ENCODE measurements around the gene KIF20B. TPM values are rescaled to one million over a fixed set of nuclear protein-coding genes. Genes with fewer than 3 reads are reported as not detected.

KIF20B gene
- total and polyA plus RNA-seq, 2 of the 8 experiments (the other 6 are each of a cell fraction or from before 2014, with no cell fraction given): 4.5 to 72.0 TPM

DNA sequence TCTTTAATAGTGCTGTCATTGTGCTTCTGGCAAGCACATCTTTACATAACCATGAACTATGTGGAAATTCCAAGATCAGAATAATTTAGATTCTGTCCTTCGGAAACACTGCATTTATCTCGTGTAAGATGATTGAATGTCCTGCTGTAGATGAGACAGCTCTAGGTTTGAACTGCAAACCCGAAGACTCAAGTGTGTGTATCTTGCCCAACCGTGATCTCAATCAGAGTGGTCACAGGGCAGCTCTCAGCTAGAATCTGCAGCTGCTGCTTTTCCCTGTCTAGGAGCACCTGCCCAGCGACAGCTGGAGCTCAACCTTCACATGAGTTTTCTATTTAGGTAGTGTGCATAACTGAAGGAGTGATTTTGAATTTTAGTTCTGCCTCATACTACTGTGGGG is 17.5 kb upstream of the KIF20B start:
- no peaks in the 10 kb centered on the region for H3K23me2 ChIP-seq (ENCODE audit: low read depth, low read length)
- H3K79me2 ChIP-seq (ENCODE audit: control insufficient read depth in 1 of 2, insufficient read depth in 2 of 2, low read length in 2 of 2): no peaks in the 10 kb centered on the region
- H3K4ac ChIP-seq (replicated peaks; ENCODE audit: insufficient read length, low read depth, low read length): no peak overlapping the region
- no peak overlapping the region for H3K27ac ChIP-seq (ENCODE audit: low read depth, low read length)
- H2BK20ac ChIP-seq (ENCODE audit: low read length): no peak overlapping the region
- no peak overlapping the region for H2AFZ ChIP-seq (ENCODE audit: low read length)
- H4K91ac ChIP-seq (replicated peaks; ENCODE audit: insufficient read length, low read length): no peak overlapping the region
- H4K20me1 ChIP-seq (replicated peaks in 1 of 2; ENCODE audit: control insufficient read depth in 1 of 2, insufficient read depth in 2 of 2, low read length in 2 of 2): no peaks in the 10 kb centered on the region
- no peak overlapping the region for H3K14ac ChIP-seq (ENCODE audit: insufficient read length)
- H3K9me3 ChIP-seq (ENCODE audit: insufficient read depth in 2 of 2, low read depth in 1 of 2, low read length in 1 of 2): no peaks in the 10 kb centered on the region
- no peak overlapping the region for H2BK12ac ChIP-seq (ENCODE audit: low read depth, low read length)
- no peak overlapping the region for H4K5ac ChIP-seq (ENCODE audit: insufficient read length, low read depth, low read length)
- no peak overlapping the region for H2BK15ac ChIP-seq (ENCODE audit: low read length)
- no peaks in the 10 kb centered on the region for H3K27me3 ChIP-seq (replicated peaks in 1 of 4; ENCODE audit: control insufficient read depth in 3 of 4, extremely low read depth in 1 of 4, insufficient read depth in 3 of 4, low read length in 3 of 4)
- ChIA-PET CTCF (ENCODE audit: partially characterized antibody) (interaction anchor here (0.6 to 2.1 kb wide), 5 partner anchors 11 to 217 kb away, joined by 3 to 6 read pairs (median 3); no protein-coding TSS in a partner anchor), POLR2A (ENCODE audit: partially characterized antibody) (interaction anchor here (0.6 to 3.1 kb wide), 3 partner anchors 18 to 296 kb away, joined by 3 to 13 read pairs (median 3); partner anchors contain the start of gene KIF20B)
- FAIRE-seq (no peak), DNase-seq (ENCODE audit: low read depth in 1 of 2, low spot score in 2 of 2) (no peak)
- H3K56ac ChIP-seq (replicated peaks; ENCODE audit: insufficient read length, low read depth, low read length): no peak overlapping the region
- H3K4me3 ChIP-seq (ENCODE audit: extremely low read depth in 1 of 4, insufficient read depth in 2 of 4, low read depth in 3 of 4, low read length in 4 of 4): no peak overlapping the region
- H4K8ac ChIP-seq (ENCODE audit: extremely low read depth, insufficient read depth, low read length): no peak overlapping the region
- no peak overlapping the region for H2BK5ac ChIP-seq (ENCODE audit: low read depth, low read length)
- no peak overlapping the region for H3K18ac ChIP-seq (ENCODE audit: extremely low read depth, low read length)
- H3K36me3 ChIP-seq (ENCODE audit: control insufficient read depth in 2 of 4, insufficient read depth in 4 of 4, low read length in 3 of 4): no peaks in the 10 kb centered on the region
- H2BK120ac ChIP-seq (replicated peaks; ENCODE audit: low read depth, low read length): no peak overlapping the region
- no peak overlapping the region for H3K9ac ChIP-seq (replicated peaks in 1 of 4; ENCODE audit: extremely low read depth in 1 of 4, low read depth in 3 of 4, low read length in 3 of 4)
- no peaks in the 10 kb centered on the region for H3K79me1 ChIP-seq (ENCODE audit: low read depth, low read length)
- WGBS, 2 experiments (ENCODE audit: extremely low coverage in 1 of 2, insufficient coverage in 1 of 2, insufficient read length in 1 of 2, insufficient replicate concordance in 2 of 2, low coverage in 1 of 2, low lambda C conversion rate in 2 of 2, missing lambda C conversion rate in 1 of 2): 85% methylated on average over 5 of the region's 5 CpGs; no CpG with 5 or more reads in 1 of the 2 experiments
- no peak overlapping the region for H3K4me2 ChIP-seq (ENCODE audit: insufficient read depth in 1 of 2, low read depth in 2 of 2, low read length in 2 of 2)
- no peak overlapping the region for H3K23ac ChIP-seq (ENCODE audit: insufficient read length)
- H2AK5ac ChIP-seq (ENCODE audit: low read depth, low read length): no peak overlapping the region
- no peaks in the 10 kb centered on the region for H3K4me1 ChIP-seq (replicated peaks in 1 of 4; ENCODE audit: control insufficient read depth in 3 of 4, insufficient read depth in 4 of 4, low read length in 3 of 4)
- TF ChIP-seq BCL11A (IDR thresholded peaks at IDR 0.05; ENCODE audit: low read depth in 2 of 2, low read length in 2 of 2): no peak
- no peak for TF ChIP-seq HDAC6 (IDR thresholded peaks at IDR 0.05; ENCODE audit: low read depth, low read length)
- TF ChIP-seq TBP (IDR thresholded peaks at IDR 0.05; ENCODE audit: low read depth, low read length): no peak
- no peak for TF ChIP-seq NRF1 (IDR thresholded peaks at IDR 0.05; ENCODE audit: low read depth, low read length)
- no peak for TF ChIP-seq CBX8 (IDR thresholded peaks at IDR 0.05; ENCODE audit: borderline replicate concordance, low read depth, low read length)
- no peak for TF ChIP-seq POLR2A (IDR thresholded peaks at IDR 0.05; ENCODE audit: control extremely low read depth in 1 of 2, low read depth in 2 of 2, low read length in 2 of 2)
- no peak for TF ChIP-seq TEAD4 (IDR thresholded peaks at IDR 0.05; ENCODE audit: low read depth, low read length)
- TF ChIP-seq POU5F1 (IDR thresholded peaks at IDR 0.05; ENCODE audit: low read depth, low read length): no peak
- TF ChIP-seq ZNF274 (IDR thresholded peaks at IDR 0.05; ENCODE audit: borderline replicate concordance, extremely low read depth, low read length): no peak
- TF ChIP-seq POLR2AphosphoS5 (IDR thresholded peaks at IDR 0.05; ENCODE audit: low read depth, low read length): no peak
- no peak for TF ChIP-seq JUND (IDR thresholded peaks at IDR 0.05; ENCODE audit: low read length)
